IPS-18c (cell line): ENCODE data around the gene RDM1.
"Not testable (repeated sequence)": the region's sequence is repeated elsewhere in the genome, so short reads cannot be mapped to it uniquely, and the experiment has no call there.

Source experiments
- H3K4me3 ChIP-seq: 2 replicates; pipeline ENCODE4 v1.7.0; 2013; ENCODE audit warnings: low read depth, mild to moderate bottlenecking, low read length, moderate library complexity; ENCODE audit not compliant: insufficient read depth
- H3K9me3 ChIP-seq: one replicate; pipeline ENCODE4 v1.6.1; 2013; ENCODE audit warnings: mild to moderate bottlenecking, low read length, moderate library complexity; ENCODE audit not compliant: control insufficient read depth, insufficient read depth

The RDM1 gene

DNA sequence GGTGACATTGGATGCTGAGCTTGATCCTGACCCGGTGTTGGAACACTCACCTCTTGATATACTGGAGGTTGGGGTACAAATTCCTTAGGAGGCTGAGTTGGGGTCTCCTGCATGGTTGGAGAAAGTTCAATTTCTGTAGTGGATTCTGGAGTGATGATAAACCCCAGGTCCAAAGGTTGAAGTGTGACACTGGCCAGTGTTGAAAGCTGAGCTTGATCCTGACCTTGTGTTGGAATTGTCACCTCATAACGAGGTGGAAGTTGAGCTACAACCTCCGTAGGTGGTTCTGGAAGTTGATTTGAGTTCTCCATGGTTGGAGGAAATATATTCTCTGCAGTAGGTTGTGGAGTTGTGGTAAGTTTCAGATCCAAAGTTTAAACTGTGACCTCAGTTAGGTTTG, 21.2 kb downstream of the RDM1 start:
- H3K9me3 ChIP-seq: peaks cover 3% of the 10 kb centered on the region
- H3K4me3 ChIP-seq: no peak overlapping the region

DNA sequence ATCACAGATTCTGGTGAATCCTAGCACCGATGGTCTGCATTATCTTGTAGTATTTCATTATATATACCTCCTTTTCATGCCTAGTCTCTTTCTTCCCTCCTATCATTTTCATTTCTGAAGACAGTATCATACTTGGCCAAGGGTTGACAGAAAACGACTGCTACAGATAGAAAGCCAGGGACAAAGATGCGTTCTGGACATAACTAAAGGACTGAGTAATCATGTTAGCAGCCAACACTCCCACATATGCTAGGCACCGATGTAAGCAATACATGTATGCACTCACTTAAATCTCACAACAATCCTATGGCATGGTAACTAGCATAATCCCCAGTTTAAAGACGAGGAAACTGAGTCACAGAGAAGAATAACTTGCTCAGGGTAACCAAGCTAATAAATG, 22.9 kb downstream of the RDM1 start:
- H3K9me3 ChIP-seq: no peaks in the 10 kb centered on the region

DNA sequence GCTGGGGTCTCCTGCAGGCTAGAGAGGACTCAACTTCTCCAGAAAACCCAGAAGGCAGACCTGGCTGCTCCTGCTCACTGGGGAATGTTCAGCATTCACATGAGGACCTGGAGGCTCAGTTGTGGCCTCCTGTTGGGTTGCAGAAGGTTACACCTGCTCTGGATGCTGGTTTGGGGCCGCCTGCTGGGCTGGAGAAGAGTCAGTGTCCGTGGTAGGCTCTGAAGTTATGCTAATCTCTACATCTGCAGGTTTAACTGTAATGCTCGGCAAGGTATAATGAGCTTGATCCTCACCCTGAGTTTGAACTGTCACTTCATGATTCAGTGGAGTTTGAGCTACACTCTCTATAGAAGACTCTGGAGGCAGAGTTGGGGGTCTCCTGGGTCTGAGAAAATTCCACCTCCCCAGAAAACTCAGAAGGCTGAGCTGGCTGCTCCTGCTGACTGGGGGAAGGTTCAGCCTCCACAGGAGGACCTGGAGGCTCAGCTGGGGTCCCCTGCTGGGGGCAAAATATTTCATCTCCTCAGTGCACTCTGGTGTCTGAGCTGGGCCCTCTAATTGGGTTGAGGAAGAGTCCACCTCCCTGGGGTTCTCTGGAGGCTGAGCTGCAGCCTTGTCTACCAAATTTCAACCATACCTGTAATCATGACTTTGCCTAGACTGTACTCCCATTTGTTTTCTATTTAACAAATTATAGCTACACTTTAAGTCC, 23.5 kb downstream of the RDM1 start:
- H3K9me3 ChIP-seq: no peaks in the 10 kb centered on the region
- H3K4me3 ChIP-seq: no peak overlapping the region

More for the DNA sequence above, 22.9 kb downstream of the RDM1 start:
- H3K4me3 ChIP-seq: no peak overlapping the region

DNA sequence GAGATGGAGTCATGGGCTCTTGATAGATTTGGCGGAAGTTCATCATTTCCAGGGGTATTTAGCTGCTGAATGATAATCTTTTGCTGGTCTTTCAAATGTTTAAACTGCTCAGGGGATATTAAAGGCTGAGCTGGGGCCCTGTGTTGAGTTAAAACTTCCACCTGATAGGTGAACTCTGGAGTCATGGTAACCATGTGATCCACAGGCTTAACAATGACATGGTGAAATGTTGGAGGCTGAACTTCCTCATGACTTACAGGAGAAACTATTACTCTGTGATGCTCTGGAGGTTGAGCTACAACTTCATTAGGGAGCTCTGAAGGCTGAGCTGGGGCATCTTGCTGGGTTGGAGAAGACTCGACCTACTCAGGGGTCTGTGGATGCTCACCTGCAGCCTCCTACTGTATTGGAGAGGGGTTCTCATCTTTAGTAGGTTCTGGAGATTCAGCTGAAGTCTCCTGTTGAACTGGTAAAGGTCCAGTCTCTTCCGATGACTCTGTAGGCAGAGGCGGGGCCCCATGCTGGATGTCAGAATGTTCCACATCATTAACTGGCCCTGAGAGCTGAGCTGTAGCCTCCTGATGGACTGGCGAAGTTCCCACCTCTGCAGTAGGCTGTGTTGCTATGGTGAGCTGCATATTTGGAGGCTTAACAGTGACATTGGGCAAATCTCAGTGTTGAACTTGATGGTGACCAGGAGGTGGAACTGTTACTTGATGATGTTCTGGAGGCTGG, 24.2 kb downstream of the RDM1 start:
- no peaks in the 10 kb centered on the region for H3K9me3 ChIP-seq
- no peak overlapping the region for H3K4me3 ChIP-seq

DNA sequence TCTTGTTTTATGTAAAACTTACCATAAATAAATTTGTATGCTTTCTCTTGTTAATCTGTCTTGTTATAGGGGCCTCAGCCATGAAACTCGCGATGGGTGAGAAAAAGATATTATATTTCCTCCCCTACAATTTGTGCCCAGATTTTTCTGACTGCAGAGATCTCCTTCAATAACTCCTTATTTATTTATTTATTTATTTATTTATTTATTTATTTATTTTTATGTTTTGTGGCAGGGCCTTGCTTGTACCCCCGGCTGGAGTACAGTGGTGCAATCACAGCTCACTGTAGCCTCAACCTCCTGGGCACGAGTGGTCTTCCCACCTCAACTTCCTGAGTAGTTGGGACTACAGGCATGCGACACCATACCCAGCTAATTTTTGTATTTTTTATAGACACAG, 27.1 kb downstream of the RDM1 start:
- no peaks in the 10 kb centered on the region for H3K9me3 ChIP-seq
- H3K4me3 ChIP-seq: no peak overlapping the region

DNA sequence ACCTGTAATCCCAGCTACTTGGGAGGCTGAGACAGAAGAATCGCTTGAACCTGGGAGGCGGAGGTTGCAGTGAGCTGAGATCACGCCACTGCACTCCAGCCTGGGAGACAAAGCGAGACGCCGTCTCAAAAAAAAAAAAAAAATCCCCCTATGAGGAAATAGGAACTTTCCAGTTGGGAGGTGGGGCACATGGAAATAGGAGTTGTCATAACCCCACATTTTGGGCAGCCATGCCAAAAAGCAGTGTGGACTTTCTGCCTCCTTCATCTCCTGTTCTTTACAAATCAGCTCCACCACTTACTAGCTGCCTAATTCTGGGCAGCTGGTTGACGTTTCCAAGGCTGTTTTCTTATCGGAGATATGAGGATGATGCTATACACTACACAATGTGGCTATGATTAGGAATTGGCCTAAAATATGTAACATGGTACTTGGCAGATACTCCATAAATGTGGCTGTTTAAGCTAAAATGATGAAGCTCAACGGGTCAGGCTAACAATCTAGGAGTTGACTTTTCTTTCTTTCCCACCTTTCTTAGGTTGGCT, 28.9 kb downstream of the RDM1 start:
- no peaks in the 10 kb centered on the region for H3K9me3 ChIP-seq
- no peak overlapping the region for H3K4me3 ChIP-seq

DNA sequence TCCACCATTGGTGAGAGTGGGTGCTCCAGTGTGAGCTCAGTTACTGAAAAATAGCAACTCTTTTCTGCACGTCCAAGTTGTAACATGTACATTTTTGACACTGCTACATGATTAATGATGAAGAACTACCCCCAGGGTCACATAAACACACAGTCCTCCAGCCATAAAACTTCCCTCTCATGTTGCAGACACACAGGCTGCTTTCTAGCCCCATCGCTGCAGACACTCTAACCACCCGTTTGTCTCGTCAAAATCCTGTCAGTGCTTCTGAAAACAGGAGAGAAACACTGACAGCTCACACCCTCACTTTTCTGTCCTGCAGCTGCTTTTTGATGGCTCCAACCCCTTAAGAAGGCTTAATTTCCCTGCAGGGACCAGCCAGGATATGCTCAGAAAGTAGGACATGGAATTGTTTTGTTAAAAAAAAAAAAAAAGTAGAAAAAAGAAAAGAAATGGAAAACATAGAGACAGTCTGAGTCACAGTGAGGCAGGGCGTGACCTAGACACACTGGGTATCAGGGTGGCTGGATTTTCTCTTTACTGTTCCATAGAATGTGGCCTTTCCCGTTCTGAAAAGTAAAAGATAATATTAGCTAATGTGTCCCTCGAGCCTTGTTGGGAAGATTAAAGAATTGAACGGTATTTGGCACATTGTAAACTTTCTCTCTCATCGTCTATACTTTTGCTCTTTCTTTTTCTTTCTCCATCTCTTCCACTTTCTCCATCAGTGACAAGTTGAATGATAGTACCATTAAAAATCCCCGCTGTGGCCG, 29.7 kb downstream of the RDM1 start:
- Histone ChIP-seq H3K9me3 (no peaks in the 10 kb centered on the region), H3K4me3 (no peak overlapping the region)

DNA sequence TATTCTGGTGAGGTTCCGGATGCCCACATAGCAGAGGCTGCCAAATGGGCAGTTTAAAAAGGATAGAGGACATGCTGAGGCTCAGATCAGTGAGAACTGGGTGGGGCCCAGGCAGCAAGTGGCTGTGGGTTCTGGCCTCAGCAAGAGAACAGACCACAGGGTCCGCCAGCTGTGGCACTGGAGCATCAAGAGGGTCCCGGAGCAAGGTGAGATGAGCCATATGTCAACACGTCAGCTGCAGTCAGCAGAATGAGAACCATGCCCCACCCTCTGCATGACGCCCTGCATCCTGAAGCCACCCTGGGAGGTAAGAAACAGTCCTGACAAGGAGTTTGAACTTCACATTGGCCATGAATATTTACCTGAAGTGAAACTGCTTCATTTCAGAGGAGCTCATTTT, 30.3 kb downstream of the RDM1 start:
- no peak overlapping the region for H3K4me3 ChIP-seq
- H3K9me3 ChIP-seq: no peaks in the 10 kb centered on the region

DNA sequence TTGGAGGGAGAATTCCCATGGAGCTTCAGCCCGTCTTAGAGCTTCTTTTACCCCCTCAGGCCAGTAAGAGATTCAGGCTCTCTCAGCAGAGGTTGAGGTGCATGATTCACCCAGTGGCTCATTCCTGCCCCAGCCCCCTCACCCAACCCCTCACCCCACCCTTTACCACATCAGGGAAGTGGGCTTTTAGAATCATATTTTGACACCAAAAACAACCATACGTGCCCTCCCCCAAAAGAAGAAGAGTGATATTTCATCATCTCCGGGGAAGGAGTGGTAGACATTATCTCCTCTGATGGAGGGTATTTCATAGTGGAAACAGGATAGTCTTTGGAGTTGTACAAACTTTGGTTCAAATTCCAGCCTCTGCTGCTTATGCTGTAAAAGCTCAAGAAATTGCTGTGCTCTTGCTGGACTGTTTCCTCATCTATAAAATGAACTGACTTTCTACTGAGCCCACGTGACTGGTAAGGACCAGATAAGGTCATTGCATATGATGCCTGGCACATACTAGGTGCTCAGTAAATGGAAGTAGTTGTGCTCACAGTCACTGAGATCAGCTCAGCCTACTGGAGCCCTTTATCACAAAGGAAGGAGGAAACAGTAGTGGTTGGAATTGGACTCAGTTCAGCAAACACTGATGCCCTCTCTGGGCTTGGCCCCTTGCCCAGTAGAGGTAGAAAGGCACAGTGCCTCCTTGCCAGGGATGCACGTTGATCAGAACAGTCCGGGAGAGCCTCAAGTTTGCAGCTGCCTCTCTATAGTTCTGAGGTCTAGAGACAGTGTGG, 32.1 kb downstream of the RDM1 start:
- H3K4me3 ChIP-seq: no peak overlapping the region

DNA sequence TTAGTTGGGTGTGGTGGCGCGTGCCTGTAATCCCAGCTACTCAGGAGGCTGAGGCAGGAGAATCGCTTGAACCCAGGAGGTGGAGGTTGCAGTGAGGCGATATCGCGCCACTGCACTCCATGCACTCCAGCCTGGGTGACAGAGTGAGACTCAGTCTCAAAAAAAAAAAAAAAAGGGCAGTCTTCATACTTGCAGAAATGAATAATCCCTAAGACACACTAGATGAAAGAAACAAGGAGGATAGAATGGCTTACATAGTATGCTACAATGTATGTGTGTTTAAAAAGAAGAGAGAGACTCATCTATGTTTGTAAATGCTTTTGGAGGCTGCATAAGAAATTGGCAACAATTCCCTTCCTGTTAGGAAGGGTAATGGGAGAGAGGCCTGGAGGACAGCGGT, 32.8 kb downstream of the RDM1 start:
- H3K4me3 ChIP-seq, H3K9me3 ChIP-seq: not testable (repeated sequence)

More for the DNA sequence above, 32.1 kb downstream of the RDM1 start:
- no peaks in the 10 kb centered on the region for H3K9me3 ChIP-seq

DNA sequence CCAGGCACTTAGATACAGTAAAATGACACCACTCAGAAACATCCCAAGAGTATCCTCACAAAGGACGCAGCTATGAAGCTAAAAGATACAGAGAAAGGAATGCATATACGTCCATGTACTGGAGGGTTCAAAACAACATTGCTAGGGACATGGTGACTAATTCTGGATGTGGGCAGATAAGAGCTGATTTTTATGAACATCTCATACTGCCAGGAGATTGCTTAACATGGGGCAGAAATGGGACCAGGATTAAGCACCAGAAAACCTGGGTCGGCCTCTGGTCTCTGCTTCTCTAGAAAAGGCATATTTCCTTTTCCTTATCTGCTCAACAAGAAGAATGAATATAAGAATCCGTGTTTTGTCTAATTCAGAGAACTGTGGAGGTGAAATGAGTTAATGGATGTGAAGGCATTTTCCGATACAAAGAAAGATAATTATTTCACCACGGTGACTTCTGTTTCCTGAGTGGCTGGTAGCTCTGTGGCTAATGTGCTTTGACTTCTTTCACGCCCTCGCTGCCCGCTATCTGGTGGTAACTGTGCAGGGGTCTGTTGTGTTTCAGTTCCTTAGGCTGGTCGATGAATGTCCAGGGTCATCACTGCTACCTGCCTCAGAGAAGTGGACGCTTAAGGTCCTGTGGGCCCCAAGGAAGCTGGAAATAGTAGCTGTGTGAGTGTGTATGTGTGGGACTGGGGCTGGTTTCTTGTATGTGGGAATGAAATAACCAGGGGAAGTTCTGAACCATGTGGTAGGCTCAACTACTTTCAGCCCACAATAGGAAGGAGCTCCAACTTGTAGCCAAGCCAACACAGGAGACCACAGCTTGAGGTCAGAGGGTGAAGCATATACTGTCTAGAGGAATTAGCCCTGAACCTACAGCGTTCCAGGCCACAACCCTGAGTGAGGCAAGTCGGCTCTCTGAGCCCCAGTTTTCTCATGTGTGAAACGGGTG, 34.7 kb downstream of the RDM1 start:
- Histone ChIP-seq H3K4me3 (no peak overlapping the region), H3K9me3 (no peaks in the 10 kb centered on the region)

DNA sequence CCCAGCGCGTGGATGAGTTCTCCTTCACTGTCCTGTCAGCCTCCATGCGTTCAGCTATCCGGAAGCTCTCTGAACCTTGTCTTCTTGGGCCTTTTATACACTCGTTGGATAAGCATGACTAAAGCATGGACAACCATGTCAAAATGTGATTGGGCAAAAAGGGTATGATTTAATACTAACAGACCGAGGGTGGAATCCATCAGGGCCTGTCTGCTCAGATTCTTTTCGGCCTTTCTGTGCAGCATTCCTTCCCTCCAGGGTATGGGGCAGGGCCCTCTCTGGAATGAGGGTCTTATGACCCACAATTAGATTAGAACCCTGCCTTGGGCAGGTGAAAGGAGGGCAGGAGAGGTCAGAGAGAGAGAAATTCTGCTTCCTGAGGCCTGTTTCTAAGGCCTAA, 36.4 kb downstream of the RDM1 start:
- H3K9me3 ChIP-seq: no peaks in the 10 kb centered on the region
- H3K4me3 ChIP-seq: no peak overlapping the region

DNA sequence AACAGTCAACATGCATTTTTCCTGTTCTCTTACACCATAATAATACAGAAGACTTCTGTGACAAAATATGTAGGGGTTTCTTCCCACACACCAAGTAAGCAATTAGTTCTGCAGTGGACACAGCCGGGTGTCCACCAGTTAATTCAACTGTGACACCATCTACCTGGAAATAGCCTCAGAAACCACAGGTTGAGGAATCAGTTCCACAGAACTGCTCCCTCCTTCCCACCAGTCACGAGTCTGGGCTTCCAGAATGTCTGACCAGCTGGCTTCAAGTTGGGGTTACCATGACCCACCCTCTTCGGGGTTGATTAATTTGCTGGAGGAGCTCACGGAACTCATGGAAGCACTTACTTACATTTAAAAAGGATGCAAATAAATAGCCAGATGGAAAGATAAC, 36.8 kb downstream of the RDM1 start:
- no peak overlapping the region for H3K4me3 ChIP-seq
- no peaks in the 10 kb centered on the region for H3K9me3 ChIP-seq

DNA sequence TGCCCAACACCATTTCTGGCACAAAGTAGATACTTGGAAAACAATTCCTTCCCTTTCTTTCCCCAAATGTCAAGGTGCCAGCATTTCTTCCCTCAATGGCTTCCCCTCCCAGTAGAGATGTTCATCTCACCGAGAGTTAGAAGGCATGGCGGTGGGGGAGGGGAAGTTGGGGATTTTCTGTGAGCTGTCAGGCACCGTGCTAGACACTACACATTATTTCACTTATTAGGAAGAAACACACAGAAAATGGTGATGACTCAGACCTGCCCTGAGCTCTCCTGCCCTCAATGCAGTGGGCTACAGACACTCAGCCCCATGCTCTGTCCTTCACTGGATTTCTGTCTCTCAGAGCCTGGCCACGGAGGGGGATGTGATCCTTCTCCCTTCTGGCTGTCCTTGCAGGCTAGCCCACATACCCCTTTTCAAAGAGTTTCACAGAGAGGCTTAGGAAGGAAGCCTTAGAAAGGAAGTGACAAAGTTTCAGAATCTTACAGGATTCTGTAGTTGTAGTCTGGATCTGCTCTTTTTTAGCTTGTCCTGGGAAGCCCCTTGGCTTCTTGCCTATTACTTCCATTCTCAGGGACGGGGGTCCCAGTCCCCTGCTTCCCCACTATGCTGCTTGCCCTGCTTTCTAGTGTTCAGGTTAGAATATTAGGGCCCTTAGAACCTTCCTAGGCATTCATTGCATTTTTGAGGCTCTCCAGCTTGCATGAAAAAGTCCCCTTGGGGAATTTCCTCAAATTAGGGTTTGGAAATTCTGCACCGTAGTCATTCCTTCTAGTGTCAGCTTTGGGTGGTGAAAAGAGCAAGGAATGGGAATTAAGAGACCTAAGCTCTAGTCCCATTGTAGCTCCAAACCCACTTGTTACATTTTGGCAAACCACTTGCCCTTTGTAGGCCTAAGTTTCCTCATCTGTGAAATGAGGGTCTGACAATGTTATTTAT, 38.2 kb downstream of the RDM1 start:
- Histone ChIP-seq H3K4me3 (no peak overlapping the region), H3K9me3 (no peaks in the 10 kb centered on the region)

DNA sequence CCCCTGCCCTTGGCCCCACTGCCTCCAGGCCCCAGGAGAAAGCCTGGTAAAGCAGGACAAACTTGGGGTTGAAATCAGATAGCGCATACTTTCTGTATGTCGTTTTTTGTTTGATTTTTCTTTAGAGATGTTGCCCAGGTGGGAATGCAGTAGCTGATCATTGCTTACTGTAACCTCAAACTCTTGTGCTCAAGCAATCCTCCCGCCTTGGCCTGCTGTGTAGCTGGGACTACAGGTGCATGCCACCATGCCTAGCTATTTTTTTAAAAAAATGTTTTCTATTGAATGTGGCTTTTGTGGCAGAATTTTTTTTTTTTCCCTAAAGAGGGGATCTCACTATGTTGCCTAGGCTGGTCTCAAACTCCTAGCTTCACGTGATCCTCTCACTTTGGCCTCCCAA, 39.3 kb downstream of the RDM1 start:
- H3K4me3 ChIP-seq: no peak overlapping the region
- H3K9me3 ChIP-seq: no peaks in the 10 kb centered on the region
